ENCODE data around the gene CLEC12A. TPM values are rescaled to one million over a fixed set of nuclear protein-coding genes. Genes with fewer than 3 reads are reported as not detected.
"Not testable (repeated sequence)": the region's sequence is repeated elsewhere in the genome, so short reads cannot be mapped to it uniquely, and the experiment has no call there.

CLEC12A gene
- total RNA-seq, 1 experiment from 2014 or later, result not detected

- H3K27ac ChIP-seq (ENCODE audit: low read length), result no peak overlapping the region
- no peak overlapping the region for H3K4me2 ChIP-seq (ENCODE audit: low read depth, low read length, poor library complexity, severe bottlenecking)
- DNase-seq, result no peak
Measured at GRCh38 chr12:9951026-9951675, 20.1 kb upstream of the CLEC12A start.

GRCh38 chr12:9952954-9953729, 18.1 kb upstream of the CLEC12A start:
- not testable (repeated sequence) for DNase-seq; H3K9ac ChIP-seq (ENCODE audit: low read length); H3K9me2 ChIP-seq (replicated peaks; ENCODE audit: insufficient read depth, low read length); H3K9me3 ChIP-seq (ENCODE audit: low read length); H3K27me3 ChIP-seq (ENCODE audit: low read length); H3K79me2 ChIP-seq (ENCODE audit: low read length); H4K20me1 ChIP-seq (ENCODE audit: insufficient read depth, low read depth, low read length); H2AFZ ChIP-seq (ENCODE audit: low read length); H3K36me3 ChIP-seq (ENCODE audit: insufficient read depth, low read length); H3K4me2 ChIP-seq (ENCODE audit: low read depth, low read length, poor library complexity, severe bottlenecking); H3K27ac ChIP-seq (ENCODE audit: low read length); H3K4me1 ChIP-seq (ENCODE audit: low read length); H3K4me3 ChIP-seq (ENCODE audit: low read length)

More at GRCh38 chr12:9951026-9951675, 20.1 kb upstream of the CLEC12A start:
- H3K36me3 ChIP-seq (ENCODE audit: insufficient read depth, low read length), result no peaks in the 10 kb centered on the region
- H3K4me1 ChIP-seq (ENCODE audit: low read length), result no peaks in the 10 kb centered on the region
- no peaks in the 10 kb centered on the region for H3K9me3 ChIP-seq (ENCODE audit: low read length)
- H3K4me3 ChIP-seq (ENCODE audit: low read length), result no peak overlapping the region
- H4K20me1 ChIP-seq (ENCODE audit: insufficient read depth, low read depth, low read length), result no peaks in the 10 kb centered on the region
- H3K79me2 ChIP-seq (ENCODE audit: low read length), result no peaks in the 10 kb centered on the region
- H2AFZ ChIP-seq (ENCODE audit: low read length), result no peak overlapping the region
- H3K9ac ChIP-seq (ENCODE audit: low read length), result no peak overlapping the region
- no peaks in the 10 kb centered on the region for H3K27me3 ChIP-seq (ENCODE audit: low read length)
- no peaks in the 10 kb centered on the region for H3K9me2 ChIP-seq (replicated peaks; ENCODE audit: insufficient read depth, low read length)

GRCh38 chr12:9957834-9958233, 13.4 kb upstream of the CLEC12A start:
- no peak overlapping the region for H3K4me2 ChIP-seq (ENCODE audit: low read depth, low read length, poor library complexity, severe bottlenecking)
- H2AFZ ChIP-seq (ENCODE audit: low read length), result no peak overlapping the region
- no peak overlapping the region for H3K27ac ChIP-seq (ENCODE audit: low read length)
- H4K20me1 ChIP-seq (ENCODE audit: insufficient read depth, low read depth, low read length), result no peaks in the 10 kb centered on the region
- no peaks in the 10 kb centered on the region for H3K36me3 ChIP-seq (ENCODE audit: insufficient read depth, low read length)
- no peak for DNase-seq
- no peak overlapping the region for H3K9ac ChIP-seq (ENCODE audit: low read length)
- H3K9me3 ChIP-seq (ENCODE audit: low read length), result no peaks in the 10 kb centered on the region
- no peaks in the 10 kb centered on the region for H3K4me1 ChIP-seq (ENCODE audit: low read length)
- no peaks in the 10 kb centered on the region for H3K27me3 ChIP-seq (ENCODE audit: low read length)
- no peak overlapping the region for H3K4me3 ChIP-seq (ENCODE audit: low read length)
- no peaks in the 10 kb centered on the region for H3K9me2 ChIP-seq (replicated peaks; ENCODE audit: insufficient read depth, low read length)
- H3K79me2 ChIP-seq (ENCODE audit: low read length), result no peaks in the 10 kb centered on the region

- Histone ChIP-seq H3K4me3 (ENCODE audit: low read length) (no peak overlapping the region), H3K27me3 (ENCODE audit: low read length) (no peaks in the 10 kb centered on the region), H3K27ac (ENCODE audit: low read length) (no peak overlapping the region), H4K20me1 (ENCODE audit: insufficient read depth, low read depth, low read length) (no peaks in the 10 kb centered on the region), H2AFZ (ENCODE audit: low read length) (no peak overlapping the region), H3K4me2 (ENCODE audit: low read depth, low read length, poor library complexity, severe bottlenecking) (no peak overlapping the region), H3K79me2 (ENCODE audit: low read length) (no peaks in the 10 kb centered on the region), H3K9me3 (ENCODE audit: low read length) (no peaks in the 10 kb centered on the region), H3K4me1 (ENCODE audit: low read length) (no peaks in the 10 kb centered on the region), H3K9ac (ENCODE audit: low read length) (no peak overlapping the region), H3K36me3 (ENCODE audit: insufficient read depth, low read length) (no peaks in the 10 kb centered on the region), H3K9me2 (replicated peaks; ENCODE audit: insufficient read depth, low read length) (no peaks in the 10 kb centered on the region)
- no peak for DNase-seq
Measured at GRCh38 chr12:9960590-9960989, 10.6 kb upstream of the CLEC12A start.

- no peaks in the 10 kb centered on the region for H3K36me3 ChIP-seq (ENCODE audit: insufficient read depth, low read length)
- H3K27me3 ChIP-seq (ENCODE audit: low read length), result no peaks in the 10 kb centered on the region
- no peak overlapping the region for H3K27ac ChIP-seq (ENCODE audit: low read length)
- no peaks in the 10 kb centered on the region for H3K79me2 ChIP-seq (ENCODE audit: low read length)
- H3K4me2 ChIP-seq (ENCODE audit: low read depth, low read length, poor library complexity, severe bottlenecking), result no peak overlapping the region
- no peaks in the 10 kb centered on the region for H3K9me3 ChIP-seq (ENCODE audit: low read length)
- no peak for DNase-seq
- H3K4me3 ChIP-seq (ENCODE audit: low read length), result no peak overlapping the region
- no peaks in the 10 kb centered on the region for H4K20me1 ChIP-seq (ENCODE audit: insufficient read depth, low read depth, low read length)
- H3K4me1 ChIP-seq (ENCODE audit: low read length), result no peaks in the 10 kb centered on the region
- H3K9me2 ChIP-seq (replicated peaks; ENCODE audit: insufficient read depth, low read length), result no peaks in the 10 kb centered on the region
- H3K9ac ChIP-seq (ENCODE audit: low read length), result no peak overlapping the region
- no peak overlapping the region for H2AFZ ChIP-seq (ENCODE audit: low read length)
Measured at GRCh38 chr12:9961106-9961505, 10.1 kb upstream of the CLEC12A start.

- Histone ChIP-seq H3K36me3 (ENCODE audit: insufficient read depth, low read length) (no peaks in the 10 kb centered on the region), H3K4me1 (ENCODE audit: low read length) (no peaks in the 10 kb centered on the region), H2AFZ (ENCODE audit: low read length) (no peak overlapping the region), H3K4me3 (ENCODE audit: low read length) (no peak overlapping the region), H3K9me2 (replicated peaks; ENCODE audit: insufficient read depth, low read length) (no peaks in the 10 kb centered on the region), H3K27ac (ENCODE audit: low read length) (no peak overlapping the region), H3K9me3 (ENCODE audit: low read length) (no peaks in the 10 kb centered on the region), H3K4me2 (ENCODE audit: low read depth, low read length, poor library complexity, severe bottlenecking) (no peak overlapping the region), H3K79me2 (ENCODE audit: low read length) (no peaks in the 10 kb centered on the region), H3K27me3 (ENCODE audit: low read length) (no peaks in the 10 kb centered on the region), H3K9ac (ENCODE audit: low read length) (no peak overlapping the region), H4K20me1 (ENCODE audit: insufficient read depth, low read depth, low read length) (no peaks in the 10 kb centered on the region)
- DNase-seq, result no peak
Measured at GRCh38 chr12:9961901-9962300, 9.3 kb upstream of the CLEC12A start.

GRCh38 chr12:9969673-9970072, 1.5 kb upstream of the CLEC12A start:
- H3K4me1 ChIP-seq (ENCODE audit: low read length), result no peaks in the 10 kb centered on the region
- no peak overlapping the region for H3K4me2 ChIP-seq (ENCODE audit: low read depth, low read length, poor library complexity, severe bottlenecking)
- no peaks in the 10 kb centered on the region for H3K27me3 ChIP-seq (ENCODE audit: low read length)
- no peak overlapping the region for H2AFZ ChIP-seq (ENCODE audit: low read length)
- H3K9me2 ChIP-seq (replicated peaks; ENCODE audit: insufficient read depth, low read length), result no peaks in the 10 kb centered on the region
- no peaks in the 10 kb centered on the region for H3K36me3 ChIP-seq (ENCODE audit: insufficient read depth, low read length)
- no peaks in the 10 kb centered on the region for H3K79me2 ChIP-seq (ENCODE audit: low read length)
- no peaks in the 10 kb centered on the region for H4K20me1 ChIP-seq (ENCODE audit: insufficient read depth, low read depth, low read length)
- H3K27ac ChIP-seq (ENCODE audit: low read length), result no peak overlapping the region
- no peak overlapping the region for H3K4me3 ChIP-seq (ENCODE audit: low read length)
- H3K9ac ChIP-seq (ENCODE audit: low read length), result no peak overlapping the region
- DNase-seq, result no peak
- H3K9me3 ChIP-seq (ENCODE audit: low read length), result no peaks in the 10 kb centered on the region

- no peaks in the 10 kb centered on the region for H3K9me2 ChIP-seq (replicated peaks; ENCODE audit: insufficient read depth, low read length)
- H3K4me2 ChIP-seq (ENCODE audit: low read depth, low read length, poor library complexity, severe bottlenecking), result no peak overlapping the region
- no peaks in the 10 kb centered on the region for H3K4me1 ChIP-seq (ENCODE audit: low read length)
- no peak overlapping the region for H3K27ac ChIP-seq (ENCODE audit: low read length)
- no peaks in the 10 kb centered on the region for H3K9me3 ChIP-seq (ENCODE audit: low read length)
- no peaks in the 10 kb centered on the region for H4K20me1 ChIP-seq (ENCODE audit: insufficient read depth, low read depth, low read length)
- H3K79me2 ChIP-seq (ENCODE audit: low read length), result no peaks in the 10 kb centered on the region
- DNase-seq, result no peak
- H3K36me3 ChIP-seq (ENCODE audit: insufficient read depth, low read length), result no peaks in the 10 kb centered on the region
- H3K27me3 ChIP-seq (ENCODE audit: low read length), result no peaks in the 10 kb centered on the region
- H2AFZ ChIP-seq (ENCODE audit: low read length), result no peak overlapping the region
- H3K4me3 ChIP-seq (ENCODE audit: low read length), result no peak overlapping the region
- H3K9ac ChIP-seq (ENCODE audit: low read length), result no peak overlapping the region
Measured at GRCh38 chr12:9973949-9974348, 2.7 kb downstream of the CLEC12A start.

Data from Karpas-422 (cell line).